ENCODE measurements around the gene HBA1. TPM values are rescaled to one million over a fixed set of nuclear protein-coding genes. Genes with fewer than 3 reads are reported as not detected.

The HBA1 gene
- total and polyA plus RNA-seq, 4 donors: 38.1 to 2,695 (median 450) TPM

GRCh38 chr16:185213-185612 is 8.7 kb downstream of the HBA1 start:
- Histone ChIP-seq H3K9ac (ENCODE audit: insufficient read depth in 1 of 2, low read length in 2 of 2) (no peak overlapping the region), H3K9me3 (ENCODE audit: control insufficient read depth in 4 of 4, insufficient read depth in 3 of 4, low read length in 3 of 4) (peaks cover 0 to 2% (median 0%) of the 10 kb centered on the region in 4 donors), H3K4me1 (ENCODE audit: control insufficient read depth in 5 of 5, insufficient read depth in 5 of 5, low read length in 5 of 5) (peaks cover 0 to 11% (median 4%) of the 10 kb centered on the region in 5 donors), H3K27ac (ENCODE audit: low read depth in 1 of 2, low read length in 1 of 2) (no peak overlapping the region), H3K36me3 (ENCODE audit: control insufficient read depth in 4 of 4, insufficient read depth in 4 of 4, low read length in 4 of 4) (peaks cover 9 to 26% (median 21%) of the 10 kb centered on the region in 4 donors), H3K27me3 (ENCODE audit: control insufficient read depth in 3 of 3, insufficient read depth in 3 of 3, low read length in 2 of 3) (no peaks in the 10 kb centered on the region), H3K4me3 (no peak overlapping the region)
- ATAC-seq (ENCODE audit: insufficient read depth, low FRiP score): no peak
- DNase-seq: no peak
- TF ChIP-seq, protein P1, sequence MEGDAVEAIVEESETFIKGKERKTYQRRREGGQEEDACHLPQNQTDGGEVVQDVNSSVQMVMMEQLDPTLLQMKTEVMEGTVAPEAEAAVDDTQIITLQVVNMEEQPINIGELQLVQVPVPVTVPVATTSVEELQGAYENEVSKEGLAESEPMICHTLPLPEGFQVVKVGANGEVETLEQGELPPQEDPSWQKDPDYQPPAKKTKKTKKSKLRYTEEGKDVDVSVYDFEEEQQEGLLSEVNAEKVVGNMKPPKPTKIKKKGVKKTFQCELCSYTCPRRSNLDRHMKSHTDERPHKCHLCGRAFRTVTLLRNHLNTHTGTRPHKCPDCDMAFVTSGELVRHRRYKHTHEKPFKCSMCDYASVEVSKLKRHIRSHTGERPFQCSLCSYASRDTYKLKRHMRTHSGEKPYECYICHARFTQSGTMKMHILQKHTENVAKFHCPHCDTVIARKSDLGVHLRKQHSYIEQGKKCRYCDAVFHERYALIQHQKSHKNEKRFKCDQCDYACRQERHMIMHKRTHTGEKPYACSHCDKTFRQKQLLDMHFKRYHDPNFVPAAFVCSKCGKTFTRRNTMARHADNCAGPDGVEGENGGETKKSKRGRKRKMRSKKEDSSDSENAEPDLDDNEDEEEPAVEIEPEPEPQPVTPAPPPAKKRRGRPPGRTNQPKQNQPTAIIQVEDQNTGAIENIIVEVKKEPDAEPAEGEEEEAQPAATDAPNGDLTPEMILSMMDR (IDR thresholded peaks at IDR 0.05; ENCODE audit: control extremely low read depth, extremely low read depth): no peak
- 88 to 92% methylated on average over 13 of the region's 13 CpGs for WGBS, 2 donors

DNA sequence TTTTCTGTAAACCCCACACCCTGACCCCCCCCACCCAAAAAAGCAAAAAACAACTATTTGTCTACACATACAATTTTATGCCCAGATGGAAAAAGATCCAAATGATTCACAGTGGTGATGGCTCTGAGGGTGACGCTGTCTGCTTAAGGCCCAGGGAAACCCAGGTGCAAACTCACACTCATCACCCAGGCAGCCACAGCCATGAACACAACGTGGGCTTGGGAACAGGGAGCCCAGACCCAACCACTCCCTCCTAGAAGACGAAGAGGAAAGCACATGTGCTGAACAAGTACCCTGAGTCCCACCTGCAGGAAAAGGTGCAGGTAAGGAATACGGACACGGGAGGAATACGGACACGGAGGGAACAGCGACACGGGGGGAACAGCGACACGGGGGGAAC is 9.2 kb downstream of the HBA1 start:
- peaks cover 14 to 30% (median 21%) of the 10 kb centered on the region in 4 donors for H3K36me3 ChIP-seq (ENCODE audit: control insufficient read depth in 4 of 4, insufficient read depth in 4 of 4, low read length in 4 of 4)
- 84 to 90% methylated on average over 10 to 11 of the region's 11 CpGs for WGBS, 2 donors
- H3K27me3 ChIP-seq (ENCODE audit: control insufficient read depth in 3 of 3, insufficient read depth in 3 of 3, low read length in 2 of 3): no peaks in the 10 kb centered on the region
- TF ChIP-seq, protein P1 (IDR thresholded peaks at IDR 0.05; ENCODE audit: control extremely low read depth, extremely low read depth): no peak
- peaks cover 0 to 2% (median 0%) of the 10 kb centered on the region in 4 donors for H3K9me3 ChIP-seq (ENCODE audit: control insufficient read depth in 4 of 4, insufficient read depth in 3 of 4, low read length in 3 of 4)
- peaks cover 0 to 6% (median 4%) of the 10 kb centered on the region in 5 donors for H3K4me1 ChIP-seq (ENCODE audit: control insufficient read depth in 5 of 5, insufficient read depth in 5 of 5, low read length in 5 of 5)
- DNase-seq (no peak), ATAC-seq (ENCODE audit: insufficient read depth, low FRiP score) (no peak)
- no peak overlapping the region for H3K9ac ChIP-seq (ENCODE audit: insufficient read depth in 1 of 2, low read length in 2 of 2)
- H3K4me3 ChIP-seq: no peak overlapping the region
- no peak overlapping the region for H3K27ac ChIP-seq (ENCODE audit: low read depth in 1 of 2, low read length in 1 of 2)

- no peak overlapping the region for H3K4me3 ChIP-seq
- peaks cover 24 to 41% (median 25%) of the 10 kb centered on the region in 4 donors for H3K36me3 ChIP-seq (ENCODE audit: control insufficient read depth in 4 of 4, insufficient read depth in 4 of 4, low read length in 4 of 4)
- no peak for DNase-seq
- H3K4me1 ChIP-seq (ENCODE audit: control insufficient read depth in 5 of 5, insufficient read depth in 5 of 5, low read length in 5 of 5): no peaks in the 10 kb centered on the region
- whole genome bisulfite sequencing, 2 donors: 96 to 97% methylated on average over 8 of the region's 8 CpGs
- ATAC-seq (ENCODE audit: insufficient read depth, low FRiP score): no peak
- H3K27me3 ChIP-seq (ENCODE audit: control insufficient read depth in 3 of 3, insufficient read depth in 3 of 3, low read length in 2 of 3): no peaks in the 10 kb centered on the region
- no peaks in the 10 kb centered on the region for H3K9me3 ChIP-seq (ENCODE audit: control insufficient read depth in 4 of 4, insufficient read depth in 3 of 4, low read length in 3 of 4)
- no peak overlapping the region for H3K9ac ChIP-seq (ENCODE audit: insufficient read depth in 1 of 2, low read length in 2 of 2)
- H3K27ac ChIP-seq (ENCODE audit: low read depth in 1 of 2, low read length in 1 of 2): no peak overlapping the region
- TF ChIP-seq, protein P1 (IDR thresholded peaks at IDR 0.05; ENCODE audit: control extremely low read depth, extremely low read depth): no peak
Measured at GRCh38 chr16:187330-187729, 10.8 kb downstream of the HBA1 start.

DNA sequence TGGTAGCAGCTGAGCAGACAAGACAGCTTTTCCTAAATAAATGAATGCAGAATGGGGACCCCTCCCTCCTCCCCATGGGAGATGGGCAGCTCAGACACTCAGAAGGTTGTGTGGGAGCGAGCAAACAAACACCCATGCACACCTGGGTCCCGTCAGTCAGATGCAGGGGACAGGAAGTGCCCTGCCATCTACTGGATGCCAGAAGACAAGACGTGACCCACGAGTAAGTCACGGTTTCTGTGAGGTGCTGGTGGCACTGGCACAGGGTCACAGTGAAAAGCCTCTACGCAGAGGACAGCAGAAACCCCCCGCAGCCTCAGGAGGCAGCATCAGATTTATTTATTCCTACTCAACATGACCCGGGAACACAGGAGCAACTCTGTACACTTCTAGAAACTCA is 12.2 kb downstream of the HBA1 start:
- Histone ChIP-seq H3K27ac (ENCODE audit: low read depth in 1 of 2, low read length in 1 of 2) (no peak overlapping the region), H3K9me3 (ENCODE audit: control insufficient read depth in 4 of 4, insufficient read depth in 3 of 4, low read length in 3 of 4) (no peaks in the 10 kb centered on the region), H3K4me3 (no peak overlapping the region), H3K36me3 (ENCODE audit: control insufficient read depth in 4 of 4, insufficient read depth in 4 of 4, low read length in 4 of 4) (peaks cover 24 to 44% (median 31%) of the 10 kb centered on the region in 4 donors), H3K9ac (ENCODE audit: insufficient read depth in 1 of 2, low read length in 2 of 2) (no peak overlapping the region), H3K4me1 (ENCODE audit: control insufficient read depth in 5 of 5, insufficient read depth in 5 of 5, low read length in 5 of 5) (no peaks in the 10 kb centered on the region), H3K27me3 (ENCODE audit: control insufficient read depth in 3 of 3, insufficient read depth in 3 of 3, low read length in 2 of 3) (no peaks in the 10 kb centered on the region)
- no peak for ATAC-seq (ENCODE audit: insufficient read depth, low FRiP score)
- no peak for DNase-seq
- TF ChIP-seq, protein P1 (IDR thresholded peaks at IDR 0.05; ENCODE audit: control extremely low read depth, extremely low read depth): no peak
- 65 to 80% methylated on average over 8 of the region's 8 CpGs for WGBS, 2 donors

Data from lung (tissue), 12 donors.